Endothelial cell of umbilical vein (primary cell): ENCODE data around the gene LIMA1. TPM values are rescaled to one million over a fixed set of nuclear protein-coding genes. Genes with fewer than 3 reads are reported as not detected.

Experiments used
- BruUV-seq: library from RNA; stranded (reverse); fragments of 400-500 nt; replicated peaks from 2 replicates; lab custom pipeline; 2021; lab: Mats Ljungman, UMichigan
- CTCF ChIA-PET: fragments of 300-600, 350-600 bp; sonication (Branson Sonifier 250); formaldehyde crosslinking; loops from one replicate; lab custom pipeline; 2021; ENCODE audit warnings: antibody characterized with exemption, inconsistent platforms; lab: Charles Lee
- POLR2A ChIA-PET: fragments of 300-600, 350-600 bp; sonication (Branson Sonifier 250); formaldehyde crosslinking; loops from one replicate; lab custom pipeline; 2021; ENCODE audit warnings: antibody characterized with exemption, inconsistent platforms; lab: Charles Lee
- DNase-seq: peaks from one replicate; pipeline ENCODE4 v3.0.0-alpha.2; 2011; ENCODE audit warnings: low read depth, low spot score
- FAIRE-seq: peaks from 2 replicates; lab custom pipeline; 2011; peaks lifted over from hg19 to GRCh38; lab: Jason Lieb, UNC
- H2AFZ ChIP-seq: 2 replicates; pipeline ENCODE4 v1.6.0; 2012; ENCODE audit warnings: low read depth, low read length, control low read depth, inconsistent platforms
- H3K27ac ChIP-seq: 2 replicates; pipeline ENCODE4 v1.5.1; 2011; ENCODE audit warnings: low read depth, mild to moderate bottlenecking, control low read depth, low read length, moderate library complexity; ENCODE audit not compliant: insufficient read depth
- H3K27me3 ChIP-seq, 2 experiments: 2 replicates each; pipeline versions ENCODE4 v1.6.0 to v1.6.1; 2011; ENCODE audit warnings: low read length in 2 of 2, mixed read lengths in 1 of 2; ENCODE audit not compliant: control insufficient read depth in 2 of 2, insufficient read depth in 2 of 2
- H3K36me3 ChIP-seq, 2 experiments: 2 replicates in 1 of 2; 3 replicates in 1 of 2; pipeline ENCODE4 v1.5.1; 2011; ENCODE audit warnings: low read length in 2 of 2, mild to moderate bottlenecking in 1 of 2, moderate library complexity in 1 of 2; ENCODE audit not compliant: control insufficient read depth in 2 of 2, insufficient read depth in 2 of 2; ENCODE audit errors: extremely low read depth in 1 of 2
- H3K4me1 ChIP-seq: 3 replicates; pipeline ENCODE4 v1.5.1; 2011; ENCODE audit warnings: mild to moderate bottlenecking, low read length; ENCODE audit not compliant: control insufficient read depth, insufficient read depth; ENCODE audit errors: extremely low read depth
- H3K4me2 ChIP-seq: 2 replicates; pipeline ENCODE4 v1.6.1; 2011; ENCODE audit warnings: low read length, control low read depth, mixed read lengths; ENCODE audit not compliant: insufficient read depth
- H3K4me3 ChIP-seq, 3 experiments: fragments of 200-600 bp in 1 of 3; sonication (generic), shearing (Covaris generic) in 1 of 3; replicated peaks in 1 of 3; 2 replicates each; pipeline ENCODE4 v1.5.1; 2011 to 2016; ENCODE audit warnings: control low read depth in 3 of 3, low read length in 3 of 3, mild to moderate bottlenecking in 2 of 3, inconsistent platforms in 1 of 3, low read depth in 1 of 3, moderate library complexity in 1 of 3; ENCODE audit not compliant: insufficient read depth in 1 of 3
- H3K79me2 ChIP-seq: 2 replicates; pipeline ENCODE4 v1.6.0; 2012; ENCODE audit warnings: low read length, inconsistent platforms; ENCODE audit not compliant: control insufficient read depth, insufficient read depth
- H3K9ac ChIP-seq: replicated peaks from 2 replicates; pipeline ENCODE3; 2011; ENCODE audit warnings: low read length, control low read depth; ENCODE audit not compliant: insufficient read depth; ENCODE audit errors: extremely low read depth
- H3K9me1 ChIP-seq: replicated peaks from 3 replicates; pipeline ENCODE4 v1.6.0; 2011; ENCODE audit warnings: mild to moderate bottlenecking, low read length; ENCODE audit not compliant: control insufficient read depth, insufficient read depth; ENCODE audit errors: extremely low read depth
- H3K9me3 ChIP-seq: replicated peaks from 2 replicates; pipeline ENCODE4 v1.5.1; 2012; ENCODE audit warnings: low read length, inconsistent platforms; ENCODE audit not compliant: control insufficient read depth, insufficient read depth
- H4K20me1 ChIP-seq: replicated peaks from 2 replicates; pipeline ENCODE3; 2011; ENCODE audit warnings: mild to moderate bottlenecking, low read length; ENCODE audit not compliant: control insufficient read depth, insufficient read depth; ENCODE audit errors: extremely low read depth
- EZH2 ChIP-seq: IDR thresholded peaks from 2 replicates; pipeline ENCODE4 v1.6.1; 2012; ENCODE audit warnings: borderline replicate concordance, low read depth, mild to moderate bottlenecking, moderate library complexity, low read length, inconsistent platforms; ENCODE audit not compliant: severe bottlenecking
- FOS ChIP-seq: IDR thresholded peaks from 2 replicates; pipeline ENCODE4 v1.6.1; 2011; ENCODE audit warnings: mild to moderate bottlenecking, low read length, moderate library complexity, borderline replicate concordance; ENCODE audit not compliant: insufficient read depth
- GATA2 ChIP-seq: IDR thresholded peaks from 2 replicates; pipeline ENCODE4 v1.7.0; 2011; ENCODE audit warnings: low read depth, mild to moderate bottlenecking, moderate library complexity, mixed read lengths, low read length; ENCODE audit not compliant: insufficient read length, insufficient read depth
- JUN ChIP-seq: IDR thresholded peaks from 2 replicates; pipeline ENCODE4 v1.6.1; 2011; ENCODE audit warnings: borderline replicate concordance, low read depth; ENCODE audit not compliant: insufficient read length, insufficient read depth
- MYC ChIP-seq: IDR thresholded peaks from one replicate; pipeline ENCODE4 v1.6.1; 2011; ENCODE audit warnings: mild to moderate bottlenecking, low read depth, low read length
- POLR2A ChIP-seq: IDR thresholded peaks from 2 replicates; pipeline ENCODE4 v1.6.1; 2012; ENCODE audit warnings: low read depth, mild to moderate bottlenecking, control low read depth, low read length
- POLR2AphosphoS5 ChIP-seq: IDR thresholded peaks from 2 replicates; pipeline ENCODE4 v1.6.1; 2012; ENCODE audit warnings: low read depth, mild to moderate bottlenecking, control low read depth, low read length, moderate library complexity; ENCODE audit not compliant: insufficient read depth
- dilution Hi-C: fragments of 300-500 bp; cut with MboI; formaldehyde crosslinking; loops from one replicate; pipeline ENCODE4 v1.15.0; 2019; ENCODE audit warnings: low sequenced_read_pairs; ENCODE audit not compliant: extremely low pct_ligation_motif_present
- intact Hi-C: fragments of 100-400 bp; cut with micrococcal nuclease; formaldehyde crosslinking; loops from one replicate; pipeline ENCODE4 v1.10.0; 2022
- polyA plus RNA-seq, 4 experiments: library from polyadenylated mRNA; depleted of rRNA in 3 of 4; stranded (reverse) in 3 of 4; unstranded in 1 of 4; fragments of >200 nt; gene quantifications; 2 replicates each; pipeline versions ENCODE4 v1.2.1 to v1.2.3, GENCODE V29; 2011 to 2012; ENCODE audit warnings: missing spikeins in 1 of 4
- total RNA-seq: library from RNA; stranded (reverse); gene quantifications from 2 replicates; pipeline ENCODE4 v1.2.3, GENCODE V29; 2021
- TF ChIP-seq, protein P1 (sequence below): IDR thresholded peaks from 2 replicates; pipeline ENCODE4 v1.6.1; 2011; ENCODE audit not compliant: insufficient read depth, insufficient read length
- TF ChIP-seq, protein P2 (sequence below), 2 donors: IDR thresholded peaks; 1 replicate in 1 of 2; 2 replicates in 1 of 2; pipeline ENCODE4 v1.5.1; 2011; ENCODE audit warnings: low read length in 2 of 2, mild to moderate bottlenecking in 2 of 2, moderate library complexity in 2 of 2, control low read depth in 1 of 2, inconsistent platforms in 1 of 2, low read depth in 1 of 2; ENCODE audit not compliant: insufficient read depth in 1 of 2; ENCODE audit errors: extremely low read depth in 1 of 2

Gene LIMA1
- total and polyA plus RNA-seq, 2 donors (not counting 3 experiments of a cell fraction or from before 2014, with no cell fraction given) = 35.0 to 87.3 TPM

DNA sequence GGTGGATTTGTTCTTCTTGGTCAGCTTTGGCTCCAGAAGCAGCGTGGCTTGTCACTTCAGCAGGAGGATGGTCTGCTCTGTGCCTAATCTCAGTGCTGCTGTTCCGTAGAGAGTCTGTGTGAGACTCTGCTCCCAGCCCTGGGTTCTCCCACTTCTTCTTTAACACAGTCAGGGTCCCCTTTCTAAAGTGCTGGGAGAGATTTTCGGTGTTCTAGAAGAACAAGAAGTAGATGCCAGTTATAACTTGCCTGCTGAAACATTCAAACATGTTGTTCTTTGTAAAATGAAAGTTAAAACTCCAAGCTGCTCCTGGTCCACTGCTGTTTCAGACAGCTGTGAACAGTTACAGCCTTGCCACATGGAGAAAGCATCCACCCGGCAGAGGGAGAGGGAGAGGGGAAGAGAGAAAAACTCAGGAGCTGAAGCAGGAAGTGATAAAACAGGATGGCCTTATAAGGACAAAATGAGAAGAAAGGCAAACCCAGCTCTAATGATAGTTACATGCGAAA is 61.0 kb downstream of the LIMA1 start:
- Histone ChIP-seq H3K4me2 (peak overlapping the region; percentile 81), H4K20me1 (no peaks in the 10 kb centered on the region), H3K79me2 (peaks cover 46% of the 10 kb centered on the region), H2AFZ (peak overlapping the region; percentile 38), H3K9me3 (no peaks in the 10 kb centered on the region), H3K4me3 (peak overlapping the region; percentile 50 to 99 (median 96)), H3K36me3 (peaks cover 0 to 2% of the 10 kb centered on the region in 2 experiments), H3K27ac (peak overlapping the region; percentile 77), H3K9ac (peak overlapping the region; percentile 67), H3K9me1 (no peaks in the 10 kb centered on the region), H3K4me1 (peaks cover 23% of the 10 kb centered on the region), H3K27me3 (no peaks in the 10 kb centered on the region)
- BruUV-seq = TSS peak; percentile 82
- CTCF ChIA-PET = interaction anchor here (0.7 to 3.7 kb wide), 24 partner anchors 8 to 255 kb away, joined by 3 to 48 read pairs (median 4); partner anchors contain the start of genes COX14 and LIMA1
- dilution Hi-C loops (no loop called here), intact Hi-C loops (loop anchor here (1.0 kb wide), 1 partner anchor 61 kb away; the partner anchor contains the start of gene LIMA1)
- peak; percentile 89 for DNase-seq
- peak; percentile 84 for FAIRE-seq
- POLR2A ChIA-PET = interaction anchor here (0.6 to 1.8 kb wide), 6 partner anchors 11 to 303 kb away, joined by 3 to 7 read pairs (median 4); no protein-coding TSS in a partner anchor
- peak; percentile 79 for TF ChIP-seq POLR2AphosphoS5
- TF ChIP-seq, protein P1, sequence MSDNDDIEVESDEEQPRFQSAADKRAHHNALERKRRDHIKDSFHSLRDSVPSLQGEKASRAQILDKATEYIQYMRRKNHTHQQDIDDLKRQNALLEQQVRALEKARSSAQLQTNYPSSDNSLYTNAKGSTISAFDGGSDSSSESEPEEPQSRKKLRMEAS = no peak
- no peak for TF ChIP-seq JUN
- peak; percentile 80 for TF ChIP-seq POLR2A
- TF ChIP-seq FOS = no peak
- peak; percentile 37 for TF ChIP-seq MYC
- no peak for TF ChIP-seq EZH2
- TF ChIP-seq, protein P2, sequence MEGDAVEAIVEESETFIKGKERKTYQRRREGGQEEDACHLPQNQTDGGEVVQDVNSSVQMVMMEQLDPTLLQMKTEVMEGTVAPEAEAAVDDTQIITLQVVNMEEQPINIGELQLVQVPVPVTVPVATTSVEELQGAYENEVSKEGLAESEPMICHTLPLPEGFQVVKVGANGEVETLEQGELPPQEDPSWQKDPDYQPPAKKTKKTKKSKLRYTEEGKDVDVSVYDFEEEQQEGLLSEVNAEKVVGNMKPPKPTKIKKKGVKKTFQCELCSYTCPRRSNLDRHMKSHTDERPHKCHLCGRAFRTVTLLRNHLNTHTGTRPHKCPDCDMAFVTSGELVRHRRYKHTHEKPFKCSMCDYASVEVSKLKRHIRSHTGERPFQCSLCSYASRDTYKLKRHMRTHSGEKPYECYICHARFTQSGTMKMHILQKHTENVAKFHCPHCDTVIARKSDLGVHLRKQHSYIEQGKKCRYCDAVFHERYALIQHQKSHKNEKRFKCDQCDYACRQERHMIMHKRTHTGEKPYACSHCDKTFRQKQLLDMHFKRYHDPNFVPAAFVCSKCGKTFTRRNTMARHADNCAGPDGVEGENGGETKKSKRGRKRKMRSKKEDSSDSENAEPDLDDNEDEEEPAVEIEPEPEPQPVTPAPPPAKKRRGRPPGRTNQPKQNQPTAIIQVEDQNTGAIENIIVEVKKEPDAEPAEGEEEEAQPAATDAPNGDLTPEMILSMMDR (IDR thresholded peaks at IDR 0.05; ENCODE audit: extremely low read depth in 1 of 2, insufficient read depth in 1 of 2, low read depth in 1 of 2, low read length in 2 of 2) = peak in 1 of 2 donors; percentile 11
- no peak for TF ChIP-seq GATA2
